ENCODE measurements around the gene FAM228B. TPM values are rescaled to one million over a fixed set of nuclear protein-coding genes. Genes with fewer than 3 reads are reported as not detected.
A peak's percentile ranks its signal among the peaks of the same experiment; 100 is the strongest.

FAM228B gene
- total and polyA plus RNA-seq, 4 donors = 30.0 to 47.8 (median 33.9) TPM

GRCh38 chr2:24199968-24200590 is 76.8 kb downstream of the FAM228B start:
- H3K4me3 ChIP-seq (ENCODE audit: low read length in 2 of 2) = no peak overlapping the region
- H3K4me1 ChIP-seq (ENCODE audit: control insufficient read depth in 1 of 2, insufficient read depth in 2 of 2, low read length in 2 of 2) = no peaks in the 10 kb centered on the region
- WGBS, 2 donors = 83 to 84% methylated on average over 12 of the region's 12 CpGs
- DNase-seq (no peak), ATAC-seq (ENCODE audit: low FRiP score) (peak; percentile 46)
- no peak overlapping the region for H3K27ac ChIP-seq (ENCODE audit: low read depth in 1 of 2, low read length in 2 of 2)
- H3K36me3 ChIP-seq (ENCODE audit: control insufficient read depth in 1 of 2, insufficient read depth in 2 of 2, low read length in 1 of 2) = peaks cover 3 to 20% of the 10 kb centered on the region in 2 donors
- intact Hi-C loops (cut with DNase I) = no loop called here
- H3K9me3 ChIP-seq (ENCODE audit: control insufficient read depth, low read length) = peaks cover 1% of the 10 kb centered on the region
- H3K27me3 ChIP-seq (ENCODE audit: control insufficient read depth in 1 of 2, insufficient read depth in 2 of 2, low read length in 1 of 2) = no peaks in the 10 kb centered on the region

GRCh38 chr2:24200799-24201198 is 77.5 kb downstream of the FAM228B start:
- H3K9me3 ChIP-seq (ENCODE audit: control insufficient read depth, low read length) = peaks cover 1% of the 10 kb centered on the region
- no peak overlapping the region for H3K27ac ChIP-seq (ENCODE audit: low read depth in 1 of 2, low read length in 2 of 2)
- H3K4me3 ChIP-seq (ENCODE audit: low read length in 2 of 2) = no peak overlapping the region
- no peaks in the 10 kb centered on the region for H3K27me3 ChIP-seq (ENCODE audit: control insufficient read depth in 1 of 2, insufficient read depth in 2 of 2, low read length in 1 of 2)
- no peaks in the 10 kb centered on the region for H3K4me1 ChIP-seq (ENCODE audit: control insufficient read depth in 1 of 2, insufficient read depth in 2 of 2, low read length in 2 of 2)
- WGBS, 2 donors = 97 to 100% methylated on average over 3 of the region's 3 CpGs
- intact Hi-C loops (cut with DNase I) = no loop called here
- ATAC-seq (ENCODE audit: low FRiP score) = no peak
- peaks cover 3 to 24% of the 10 kb centered on the region in 2 donors for H3K36me3 ChIP-seq (ENCODE audit: control insufficient read depth in 1 of 2, insufficient read depth in 2 of 2, low read length in 1 of 2)
- no peak for DNase-seq

GRCh38 chr2:24203029-24203786 is 79.9 kb downstream of the FAM228B start:
- H3K9me3 ChIP-seq (ENCODE audit: control insufficient read depth, low read length) = peaks cover 1% of the 10 kb centered on the region
- WGBS, 2 donors = 69 to 72% methylated on average over 19 of the region's 19 CpGs
- no peaks in the 10 kb centered on the region for H3K27me3 ChIP-seq (ENCODE audit: control insufficient read depth in 1 of 2, insufficient read depth in 2 of 2, low read length in 1 of 2)
- H3K4me1 ChIP-seq (ENCODE audit: control insufficient read depth in 1 of 2, insufficient read depth in 2 of 2, low read length in 2 of 2) = no peaks in the 10 kb centered on the region
- intact Hi-C loops (cut with DNase I) = no loop called here
- H3K27ac ChIP-seq (ENCODE audit: low read depth in 1 of 2, low read length in 2 of 2) = no peak overlapping the region
- H3K36me3 ChIP-seq (ENCODE audit: control insufficient read depth in 1 of 2, insufficient read depth in 2 of 2, low read length in 1 of 2) = peaks cover 3 to 24% of the 10 kb centered on the region in 2 donors
- ATAC-seq (ENCODE audit: low FRiP score) (no peak), DNase-seq (no peak)
- no peak overlapping the region for H3K4me3 ChIP-seq (ENCODE audit: low read length in 2 of 2)

GRCh38 chr2:24203787-24204150 is 80.5 kb downstream of the FAM228B start:
- no peaks in the 10 kb centered on the region for H3K27me3 ChIP-seq (ENCODE audit: control insufficient read depth in 1 of 2, insufficient read depth in 2 of 2, low read length in 1 of 2)
- DNase-seq (no peak), ATAC-seq (ENCODE audit: low FRiP score) (no peak)
- 66 to 80% methylated on average over 5 of the region's 5 CpGs for WGBS, 2 donors
- H3K9me3 ChIP-seq (ENCODE audit: control insufficient read depth, low read length) = peaks cover 1% of the 10 kb centered on the region
- peaks cover 3 to 28% of the 10 kb centered on the region in 2 donors for H3K36me3 ChIP-seq (ENCODE audit: control insufficient read depth in 1 of 2, insufficient read depth in 2 of 2, low read length in 1 of 2)
- no peaks in the 10 kb centered on the region for H3K4me1 ChIP-seq (ENCODE audit: control insufficient read depth in 1 of 2, insufficient read depth in 2 of 2, low read length in 2 of 2)
- no peak overlapping the region for H3K4me3 ChIP-seq (ENCODE audit: low read length in 2 of 2)
- H3K27ac ChIP-seq (ENCODE audit: low read depth in 1 of 2, low read length in 2 of 2) = no peak overlapping the region
- intact Hi-C loops (cut with DNase I) = no loop called here

- intact Hi-C loops (cut with DNase I) = no loop called here
- 90 to 92% methylated on average over 12 of the region's 12 CpGs for WGBS, 2 donors
- Histone ChIP-seq H3K27ac (ENCODE audit: low read depth in 1 of 2, low read length in 2 of 2) (no peak overlapping the region), H3K9me3 (ENCODE audit: control insufficient read depth, low read length) (peaks cover 1% of the 10 kb centered on the region), H3K36me3 (ENCODE audit: control insufficient read depth in 1 of 2, insufficient read depth in 2 of 2, low read length in 1 of 2) (peaks cover 3 to 34% of the 10 kb centered on the region in 2 donors), H3K4me3 (ENCODE audit: low read length in 2 of 2) (no peak overlapping the region), H3K4me1 (ENCODE audit: control insufficient read depth in 1 of 2, insufficient read depth in 2 of 2, low read length in 2 of 2) (no peaks in the 10 kb centered on the region), H3K27me3 (ENCODE audit: control insufficient read depth in 1 of 2, insufficient read depth in 2 of 2, low read length in 1 of 2) (no peaks in the 10 kb centered on the region)
- DNase-seq (no peak), ATAC-seq (ENCODE audit: low FRiP score) (no peak)
These were observed 81.2 kb downstream of the FAM228B start for GRCh38 chr2:24204505-24204904.

GRCh38 chr2:24205131-24205530 is 81.9 kb downstream of the FAM228B start:
- Histone ChIP-seq H3K27me3 (ENCODE audit: control insufficient read depth in 1 of 2, insufficient read depth in 2 of 2, low read length in 1 of 2) (no peaks in the 10 kb centered on the region), H3K9me3 (ENCODE audit: control insufficient read depth, low read length) (peaks cover 1% of the 10 kb centered on the region), H3K4me3 (ENCODE audit: low read length in 2 of 2) (no peak overlapping the region), H3K4me1 (ENCODE audit: control insufficient read depth in 1 of 2, insufficient read depth in 2 of 2, low read length in 2 of 2) (no peaks in the 10 kb centered on the region), H3K36me3 (ENCODE audit: control insufficient read depth in 1 of 2, insufficient read depth in 2 of 2, low read length in 1 of 2) (peaks cover 3 to 34% of the 10 kb centered on the region in 2 donors), H3K27ac (ENCODE audit: low read depth in 1 of 2, low read length in 2 of 2) (no peak overlapping the region)
- DNase-seq (no peak), ATAC-seq (ENCODE audit: low FRiP score) (no peak)
- intact Hi-C loops (cut with DNase I) = no loop called here
- WGBS, 2 donors = 87 to 88% methylated on average over 4 of the region's 4 CpGs

GRCh38 chr2:24206242-24206641 is 83.0 kb downstream of the FAM228B start:
- intact Hi-C loops (cut with DNase I) = no loop called here
- no peak for DNase-seq
- H3K36me3 ChIP-seq (ENCODE audit: control insufficient read depth in 1 of 2, insufficient read depth in 2 of 2, low read length in 1 of 2) = peaks cover 3 to 30% of the 10 kb centered on the region in 2 donors

GRCh38 chr2:24206714-24207113 is 83.4 kb downstream of the FAM228B start:
- Histone ChIP-seq H3K4me1 (ENCODE audit: control insufficient read depth in 1 of 2, insufficient read depth in 2 of 2, low read length in 2 of 2) (no peaks in the 10 kb centered on the region), H3K9me3 (ENCODE audit: control insufficient read depth, low read length) (no peaks in the 10 kb centered on the region), H3K27me3 (ENCODE audit: control insufficient read depth in 1 of 2, insufficient read depth in 2 of 2, low read length in 1 of 2) (no peaks in the 10 kb centered on the region), H3K4me3 (ENCODE audit: low read length in 2 of 2) (no peak overlapping the region), H3K27ac (ENCODE audit: low read depth in 1 of 2, low read length in 2 of 2) (no peak overlapping the region), H3K36me3 (ENCODE audit: control insufficient read depth in 1 of 2, insufficient read depth in 2 of 2, low read length in 1 of 2) (peaks cover 3 to 29% of the 10 kb centered on the region in 2 donors)
- 85 to 91% methylated on average over 8 of the region's 8 CpGs for WGBS, 2 donors
- DNase-seq (no peak), ATAC-seq (ENCODE audit: low FRiP score) (no peak)
- intact Hi-C loops (cut with DNase I) = no loop called here

More at GRCh38 chr2:24206242-24206641, 83.0 kb downstream of the FAM228B start:
- no peak for ATAC-seq (ENCODE audit: low FRiP score)
- Histone ChIP-seq H3K9me3 (ENCODE audit: control insufficient read depth, low read length) (no peaks in the 10 kb centered on the region), H3K27ac (ENCODE audit: low read depth in 1 of 2, low read length in 2 of 2) (no peak overlapping the region), H3K27me3 (ENCODE audit: control insufficient read depth in 1 of 2, insufficient read depth in 2 of 2, low read length in 1 of 2) (no peaks in the 10 kb centered on the region), H3K4me3 (ENCODE audit: low read length in 2 of 2) (no peak overlapping the region), H3K4me1 (ENCODE audit: control insufficient read depth in 1 of 2, insufficient read depth in 2 of 2, low read length in 2 of 2) (no peaks in the 10 kb centered on the region)
- WGBS, 2 donors = 91 to 94% methylated on average over 6 of the region's 6 CpGs

- no peak for DNase-seq
- no peak overlapping the region for H3K4me3 ChIP-seq (ENCODE audit: low read length in 2 of 2)
- no peaks in the 10 kb centered on the region for H3K4me1 ChIP-seq (ENCODE audit: control insufficient read depth in 1 of 2, insufficient read depth in 2 of 2, low read length in 2 of 2)
- ATAC-seq (ENCODE audit: low FRiP score) = no peak
- no peak overlapping the region for H3K27ac ChIP-seq (ENCODE audit: low read depth in 1 of 2, low read length in 2 of 2)
- WGBS, 2 donors = 88 to 91% methylated on average over 11 of the region's 11 CpGs
- peaks cover 3 to 29% of the 10 kb centered on the region in 2 donors for H3K36me3 ChIP-seq (ENCODE audit: control insufficient read depth in 1 of 2, insufficient read depth in 2 of 2, low read length in 1 of 2)
- no peaks in the 10 kb centered on the region for H3K27me3 ChIP-seq (ENCODE audit: control insufficient read depth in 1 of 2, insufficient read depth in 2 of 2, low read length in 1 of 2)
- H3K9me3 ChIP-seq (ENCODE audit: control insufficient read depth, low read length) = no peaks in the 10 kb centered on the region
- intact Hi-C loops (cut with DNase I) = no loop called here
These were observed 84.1 kb downstream of the FAM228B start for GRCh38 chr2:24207359-24207758.
